OCI-LY3 (cell line): ENCODE data around the gene CAPZB.

ENCODE experiments used
- H2AFZ ChIP-seq: fragments of 200-600, 300-600 bp; shearing (Covaris generic); 2 replicates; pipeline ENCODE4 v1.6.0; 2014; ENCODE audit warnings: antibody characterized with exemption, low read depth, low read length
- H3K27ac ChIP-seq: fragments of 200-600, 300-600 bp; sonication (generic); 2 replicates; pipeline ENCODE4 v1.5.1; 2014; ENCODE audit warnings: mild to moderate bottlenecking, low read length, moderate library complexity, mixed read lengths
- H3K27me3 ChIP-seq: fragments of 200-600, 300-600 bp; sonication (generic); 2 replicates; pipeline ENCODE4 v1.6.1; 2014; ENCODE audit warnings: low read depth, low read length, mixed read lengths
- H3K36me3 ChIP-seq: fragments of 200-600, 300-600 bp; sonication (generic); replicated peaks from 2 replicates; pipeline ENCODE3; 2014; ENCODE audit warnings: low read depth, low read length, mixed read lengths
- H3K4me1 ChIP-seq: fragments of 300-600, 200-600 bp; sonication (generic); 2 replicates; pipeline ENCODE4 v1.6.1; 2014; ENCODE audit warnings: low read length, mixed read lengths
- H3K4me2 ChIP-seq: fragments of 200-600, 300-600 bp; sonication (generic); 2 replicates; pipeline ENCODE4 v1.6.1; 2014; ENCODE audit warnings: low read length, mixed read lengths
- H3K4me3 ChIP-seq: fragments of 300-600, 200-600 bp; sonication (generic); 2 replicates; pipeline ENCODE4 v1.5.1; 2014; ENCODE audit warnings: antibody characterized with exemption, mild to moderate bottlenecking, low read length, moderate library complexity
- H3K79me2 ChIP-seq: fragments of 300-600, 200-600 bp; shearing (Covaris generic); 2 replicates; pipeline ENCODE4 v1.6.1; 2014; ENCODE audit warnings: mild to moderate bottlenecking, low read length, mixed read lengths
- H3K9ac ChIP-seq: fragments of 300-600, 200-600 bp; shearing (Covaris generic); 2 replicates; pipeline ENCODE4 v1.6.0; 2014; ENCODE audit warnings: mild to moderate bottlenecking, low read length, moderate library complexity
- H3K9me3 ChIP-seq: fragments of 200-600, 300-600 bp; shearing (Covaris generic); 2 replicates; pipeline ENCODE4 v1.6.1; 2014; ENCODE audit warnings: low read length, mixed read lengths; ENCODE audit not compliant: insufficient read depth
- H4K20me1 ChIP-seq: fragments of 200-600, 300-600 bp; sonication (generic); 2 replicates; pipeline ENCODE4 v1.6.1; 2016; ENCODE audit warnings: low read length, mixed read lengths; ENCODE audit not compliant: insufficient read depth
- CTCF ChIP-seq: fragments of 200-600, 300-600 bp; sonication (generic); IDR thresholded peaks from 2 replicates; pipeline ENCODE4 v1.5.1; 2014; ENCODE audit warnings: antibody characterized with exemption, low read length, low read depth
- EZH2phosphoT487 ChIP-seq: fragments of 200-600 bp; shearing (Covaris generic); IDR thresholded peaks from 2 replicates; pipeline ENCODE4 v1.6.1; 2018; ENCODE audit warnings: antibody characterized with exemption, mixed run types, low read depth

CAPZB gene

GRCh38 chr1:19438516-19439195 is 46.7 kb downstream of the CAPZB start:
- Histone ChIP-seq H3K27ac (no peak overlapping the region), H2AFZ (no peak overlapping the region)
- TF ChIP-seq EZH2phosphoT487 (no peak), CTCF (no peak)

DNA sequence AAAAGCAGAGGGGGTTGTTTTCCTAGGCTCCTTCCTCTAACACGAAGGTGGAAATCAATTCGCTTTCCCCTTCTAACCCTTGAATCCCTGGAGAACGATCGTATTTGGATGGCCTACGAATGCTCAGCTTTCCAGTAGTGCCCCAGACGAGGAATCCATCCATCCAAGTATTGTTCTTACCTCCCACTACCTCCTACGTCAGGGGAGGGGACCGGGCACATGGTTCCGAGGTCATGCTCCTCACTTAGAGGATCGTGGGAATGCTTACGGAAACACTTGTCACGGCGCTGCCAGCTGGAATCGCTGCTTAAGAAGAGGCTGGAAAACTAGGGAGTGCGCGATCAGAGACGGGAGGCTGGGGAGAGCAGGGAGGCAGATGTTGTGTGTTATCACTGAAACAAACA is 47.4 kb downstream of the CAPZB start:
- TF ChIP-seq CTCF = no peak
- Histone ChIP-seq H3K36me3 (no peaks in the 10 kb centered on the region), H3K4me1 (no peaks in the 10 kb centered on the region), H2AFZ (no peak overlapping the region), H3K9me3 (no peaks in the 10 kb centered on the region), H3K4me2 (no peak overlapping the region), H4K20me1 (peaks cover 38% of the 10 kb centered on the region), H3K4me3 (no peak overlapping the region), H3K27ac (no peak overlapping the region), H3K79me2 (peaks cover 28% of the 10 kb centered on the region), H3K9ac (no peak overlapping the region), H3K27me3 (no peaks in the 10 kb centered on the region)

More at GRCh38 chr1:19438516-19439195, 46.7 kb downstream of the CAPZB start:
- Histone ChIP-seq H3K79me2 (peaks cover 22% of the 10 kb centered on the region; the same call in 1 of the 2 replicates), H3K36me3 (no peaks in the 10 kb centered on the region), H3K4me1 (no peaks in the 10 kb centered on the region), H3K9me3 (no peaks in the 10 kb centered on the region), H3K9ac (no peak overlapping the region), H3K4me2 (no peak overlapping the region), H4K20me1 (peaks cover 34% of the 10 kb centered on the region), H3K27me3 (no peaks in the 10 kb centered on the region), H3K4me3 (no peak overlapping the region)

- no peaks in the 10 kb centered on the region for H3K27me3 ChIP-seq
- H3K4me3 ChIP-seq = no peak overlapping the region
- no peaks in the 10 kb centered on the region for H3K9me3 ChIP-seq
- TF ChIP-seq CTCF = no peak
- no peak for TF ChIP-seq EZH2phosphoT487
- no peak overlapping the region for H3K4me2 ChIP-seq
- no peaks in the 10 kb centered on the region for H3K36me3 ChIP-seq
- H3K4me1 ChIP-seq = no peaks in the 10 kb centered on the region
- H4K20me1 ChIP-seq = peaks cover 39% of the 10 kb centered on the region
- no peak overlapping the region for H2AFZ ChIP-seq
- H3K79me2 ChIP-seq = peaks cover 26% of the 10 kb centered on the region
- H3K27ac ChIP-seq = no peak overlapping the region
- no peak overlapping the region for H3K9ac ChIP-seq
Measured at GRCh38 chr1:19436716-19437476, 48.4 kb downstream of the CAPZB start.

- no peak overlapping the region for H3K4me2 ChIP-seq
- peaks cover 41% of the 10 kb centered on the region for H4K20me1 ChIP-seq
Measured at GRCh38 chr1:19435851-19436455, 49.4 kb downstream of the CAPZB start.

More at GRCh38 chr1:19435851-19436455, 49.4 kb downstream of the CAPZB start:
- no peak for TF ChIP-seq EZH2phosphoT487
- TF ChIP-seq CTCF = no peak
- no peak overlapping the region for H3K27ac ChIP-seq
- no peak overlapping the region for H3K9ac ChIP-seq
- H2AFZ ChIP-seq = no peak overlapping the region
- H3K79me2 ChIP-seq = peaks cover 25% of the 10 kb centered on the region
- no peaks in the 10 kb centered on the region for H3K27me3 ChIP-seq
- H3K36me3 ChIP-seq = no peaks in the 10 kb centered on the region
- no peaks in the 10 kb centered on the region for H3K9me3 ChIP-seq
- H3K4me1 ChIP-seq = no peaks in the 10 kb centered on the region
- no peak overlapping the region for H3K4me3 ChIP-seq
